KG1 (cell line): ENCODE measurements around the gene HTRA3.
"Not testable (repeated sequence)": the region's sequence is repeated elsewhere in the genome, so short reads cannot be mapped to it uniquely, and the experiment has no call there.

ENCODE experiments used
- DNase-seq: peaks from one replicate; lab custom pipeline; 2025; lab: John Stamatoyannopoulos, UW

Gene HTRA3

GRCh38 chr4:8325291-8325973 is 55.9 kb downstream of the HTRA3 start:
- no peak for DNase-seq

- DNase-seq, result no peak
Measured at GRCh38 chr4:8326206-8326605, 56.7 kb downstream of the HTRA3 start.

DNA sequence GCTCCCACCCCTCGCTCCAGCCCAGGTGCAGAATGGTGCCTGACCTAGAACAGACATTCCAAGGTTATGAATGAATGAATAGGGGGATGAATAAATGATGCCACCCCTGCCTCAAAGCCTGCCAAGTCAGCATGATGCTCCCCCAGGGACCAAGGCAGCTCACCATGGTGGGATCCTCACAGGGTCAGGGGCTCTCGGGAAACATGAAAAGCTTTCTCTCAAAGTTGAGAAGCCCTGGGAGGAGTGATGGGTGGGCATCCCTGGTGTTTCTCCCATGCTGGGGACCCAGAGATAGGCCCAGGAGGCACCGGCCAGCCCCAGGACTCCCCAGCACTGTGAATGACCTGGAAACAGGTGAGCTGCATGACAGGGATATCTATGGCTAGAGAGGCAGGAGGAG is 58.9 kb downstream of the HTRA3 start:
- no peak for DNase-seq

DNA sequence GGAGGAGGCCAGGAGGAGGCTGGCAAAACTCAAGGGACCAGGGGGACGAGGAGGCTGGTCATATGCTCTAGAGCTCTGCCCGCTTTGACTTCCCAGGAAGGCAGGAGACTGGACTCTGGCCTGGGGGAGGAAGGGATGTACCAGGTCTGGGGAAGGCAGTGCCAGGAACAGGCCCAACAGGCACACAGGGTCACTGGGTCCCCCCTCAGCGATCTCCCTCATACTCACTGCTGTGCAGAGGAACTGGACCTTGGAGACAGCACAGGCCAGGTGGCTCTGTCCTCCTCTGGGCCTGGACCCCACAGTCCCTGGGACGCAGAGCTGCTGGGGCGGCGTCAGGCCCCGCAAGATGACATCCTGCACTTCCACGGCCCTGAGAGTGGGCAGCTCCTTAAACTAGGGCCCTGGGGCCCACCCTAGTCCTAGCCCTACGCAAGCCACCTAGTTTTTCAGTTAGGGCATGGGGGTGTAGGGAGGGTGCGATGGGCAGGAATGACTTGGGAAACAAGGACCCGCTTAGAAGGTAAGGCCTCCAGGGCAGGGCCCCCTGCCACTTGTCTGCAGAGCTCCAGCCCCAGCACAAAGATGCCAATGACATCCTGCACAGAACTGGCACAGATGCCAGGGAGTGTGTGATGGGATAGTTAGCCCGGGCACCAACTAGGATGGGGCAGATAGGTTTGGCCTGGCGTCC is 59.5 kb downstream of the HTRA3 start:
- no peak for DNase-seq

- DNase-seq, result no peak
Measured at GRCh38 chr4:8329560-8329858, 60.0 kb downstream of the HTRA3 start.

- DNase-seq, result no peak
Measured at GRCh38 chr4:8329859-8330761, 60.6 kb downstream of the HTRA3 start.

DNA sequence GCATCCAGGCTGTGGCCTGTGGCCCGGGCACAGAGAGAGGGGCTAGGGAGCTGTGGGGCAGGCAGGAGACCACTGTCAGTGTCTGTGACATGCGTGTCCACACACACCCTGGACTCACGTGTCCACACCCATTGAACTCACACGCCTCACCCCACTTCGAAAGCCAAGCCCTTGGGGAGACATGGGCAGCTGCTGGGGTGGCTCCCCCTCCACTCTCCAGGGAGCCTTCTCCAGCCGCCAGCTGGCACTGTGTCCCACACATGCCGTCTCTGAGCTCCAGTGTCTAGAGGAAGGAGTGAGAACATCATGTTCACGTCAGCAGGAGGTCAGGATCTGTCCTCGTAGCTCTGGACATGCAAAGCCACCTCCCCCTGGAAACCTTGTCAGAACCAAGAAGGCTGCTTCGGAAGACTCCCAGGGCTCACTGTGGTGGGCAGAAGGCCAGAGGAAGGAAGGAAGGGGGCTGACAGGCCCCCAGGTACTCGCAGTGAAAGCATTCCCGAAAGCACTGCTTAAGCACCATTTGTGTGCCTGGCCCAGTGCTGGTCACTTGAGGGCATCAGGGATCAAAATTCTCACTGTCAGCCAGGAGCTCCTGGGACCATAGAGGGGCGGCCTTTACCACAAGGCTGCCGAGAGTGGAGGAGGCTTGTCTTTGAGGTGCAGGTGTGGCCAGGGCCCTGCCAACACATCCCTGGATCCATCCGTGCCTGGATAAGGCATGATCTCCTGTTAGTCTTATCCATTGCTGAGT is 61.4 kb downstream of the HTRA3 start:
- DNase-seq, result no peak

DNA sequence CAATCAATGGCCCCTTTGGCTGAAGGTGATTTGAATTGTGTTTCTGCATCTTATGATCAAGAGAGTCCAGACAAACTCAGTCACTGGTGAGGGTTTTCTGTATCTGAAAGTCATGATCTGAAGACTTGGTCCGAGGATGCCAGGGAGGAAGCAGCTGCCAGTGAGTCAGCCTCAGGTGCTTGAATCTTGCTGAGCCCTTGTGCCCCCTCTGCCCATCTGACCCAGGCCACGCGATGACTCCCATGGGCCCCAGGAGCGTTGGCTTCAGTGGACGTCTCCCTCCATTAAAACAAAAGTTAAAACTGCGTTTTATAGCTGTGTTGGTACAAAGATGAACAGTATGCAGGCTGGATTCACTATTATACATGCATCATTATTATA is 62.0 kb downstream of the HTRA3 start:
- DNase-seq, result no peak

DNA sequence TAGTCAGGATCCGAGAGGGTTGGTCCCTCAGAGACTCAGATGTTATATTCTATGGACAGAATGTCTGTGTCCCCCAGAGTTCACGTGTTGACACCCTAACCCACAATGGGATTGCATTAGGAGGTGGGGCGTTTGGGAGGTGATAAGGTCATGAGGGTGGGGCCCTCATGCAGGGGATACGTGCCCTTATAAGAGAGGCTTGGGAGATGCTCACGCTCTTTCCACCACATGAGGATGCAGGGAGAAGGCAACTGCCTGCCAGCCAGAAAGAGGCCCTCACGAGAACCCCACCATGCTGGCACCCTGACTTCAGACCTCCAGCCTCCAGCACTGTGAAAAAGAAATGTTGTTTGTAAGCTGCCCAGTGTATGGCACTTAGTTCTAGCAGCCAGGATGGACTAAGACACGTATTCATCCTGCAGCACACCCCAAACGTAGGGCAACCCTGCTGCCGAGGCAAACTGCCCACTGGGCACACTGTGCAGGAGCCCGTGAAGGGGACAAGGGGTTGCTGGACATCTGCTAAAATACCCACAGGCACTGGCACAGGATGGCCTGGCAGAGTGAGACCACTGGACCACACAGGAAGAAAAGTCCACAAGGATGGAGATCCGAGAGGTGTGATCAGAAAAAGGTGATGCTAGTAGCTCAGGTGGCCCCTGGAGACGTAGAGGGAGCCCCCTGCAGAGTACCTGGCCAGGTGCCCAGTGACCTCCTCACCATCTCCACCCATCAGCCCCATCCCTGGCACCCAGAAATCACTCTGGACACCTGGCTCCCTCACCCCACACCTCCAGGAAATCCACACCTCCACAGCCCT is 62.7 kb downstream of the HTRA3 start:
- DNase-seq, result no peak

DNA sequence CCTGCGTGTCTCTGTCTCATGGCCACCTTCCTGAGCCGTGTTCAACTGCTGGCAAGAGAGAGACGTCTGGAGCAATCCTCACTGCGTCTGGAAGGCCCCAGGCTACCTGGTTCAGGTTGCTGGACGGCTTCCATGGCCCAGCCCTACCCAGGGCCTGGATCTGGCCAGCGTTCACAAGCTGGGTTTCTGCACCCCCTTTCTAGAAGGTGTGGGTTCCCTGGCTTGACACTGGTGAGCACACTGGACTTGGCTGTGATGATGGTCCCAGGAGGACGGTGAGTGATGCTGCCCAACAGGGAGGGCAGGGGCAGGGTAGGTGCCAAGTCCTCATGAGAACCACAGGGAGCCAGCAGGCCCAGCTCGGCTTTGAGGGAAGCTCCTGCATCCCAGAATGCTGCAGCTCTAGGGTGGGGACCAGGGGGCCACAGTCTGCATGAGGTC is 63.4 kb downstream of the HTRA3 start:
- DNase-seq, result no peak

DNA sequence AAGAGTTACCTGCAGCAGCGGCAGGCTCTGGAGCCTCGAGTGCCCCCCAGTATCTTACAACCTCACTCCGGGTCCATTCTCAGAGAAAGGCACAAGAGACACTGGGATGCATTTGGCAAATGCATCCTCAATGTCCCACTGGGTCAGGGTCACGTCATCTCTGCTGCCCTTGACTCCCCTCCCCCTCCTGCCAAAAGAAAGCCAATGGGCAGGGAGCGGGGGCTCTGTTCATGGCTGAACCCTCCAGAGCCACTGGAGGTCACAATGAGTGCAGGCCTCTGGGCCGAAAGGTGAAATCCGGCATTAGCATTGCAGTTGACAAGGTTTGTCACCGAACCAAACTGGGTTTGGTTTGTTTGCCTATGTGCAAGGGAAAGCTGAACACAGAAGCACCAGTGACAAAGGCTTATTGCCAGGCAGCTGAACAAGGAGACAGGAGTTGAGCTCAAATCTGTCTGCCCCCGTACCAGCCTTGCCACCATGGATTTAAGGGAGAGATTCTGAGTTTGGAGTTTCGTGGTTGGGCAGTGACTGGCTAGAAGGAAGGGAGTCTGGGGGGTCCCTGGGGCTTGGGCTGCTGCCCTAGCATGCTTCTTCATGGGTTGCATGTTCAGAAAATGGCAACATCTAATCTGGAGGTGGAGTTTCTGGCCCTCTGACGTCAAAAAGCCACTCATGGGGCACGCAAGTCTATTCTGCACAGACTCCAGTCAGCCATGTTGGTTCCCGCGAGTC is 64.3 kb downstream of the HTRA3 start:
- DNase-seq, result no peak

DNA sequence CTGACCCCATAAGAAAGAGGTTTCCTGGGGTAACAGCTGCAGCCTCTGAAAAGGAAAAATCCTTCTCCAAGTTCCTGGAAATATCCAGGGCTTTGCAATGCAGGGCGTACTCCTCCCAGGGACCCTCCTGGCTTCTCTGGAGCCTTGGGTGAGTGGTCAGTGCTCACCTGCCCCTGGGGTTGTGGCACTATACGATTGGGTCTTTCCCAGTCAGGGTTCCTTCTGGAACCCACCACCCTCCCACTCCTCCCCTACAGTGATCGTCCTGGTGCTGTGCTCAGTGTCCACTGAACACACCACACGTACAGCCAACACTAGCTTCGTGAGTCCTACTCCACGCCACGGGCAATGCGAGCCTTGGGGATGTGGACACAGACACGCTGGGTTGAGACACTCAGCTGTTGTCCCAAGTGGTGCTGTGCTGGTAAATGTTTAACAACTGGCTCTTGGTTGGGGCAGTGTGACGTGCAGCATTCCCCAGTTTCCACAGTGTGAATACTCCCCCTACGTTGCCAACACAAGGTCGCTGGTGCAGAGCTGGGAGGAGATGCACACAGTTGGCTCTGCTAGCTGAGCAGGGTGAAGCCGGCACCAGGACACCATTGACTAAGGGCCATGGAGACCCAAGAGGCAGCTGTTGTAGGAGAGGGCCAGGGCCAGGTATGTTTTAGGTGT is 65.4 kb downstream of the HTRA3 start:
- no peak for DNase-seq

GRCh38 chr4:8335848-8336247 is 66.3 kb downstream of the HTRA3 start:
- DNase-seq, result no peak

- no peak for DNase-seq
Measured at GRCh38 chr4:8336412-8337075, 67.0 kb downstream of the HTRA3 start.

DNA sequence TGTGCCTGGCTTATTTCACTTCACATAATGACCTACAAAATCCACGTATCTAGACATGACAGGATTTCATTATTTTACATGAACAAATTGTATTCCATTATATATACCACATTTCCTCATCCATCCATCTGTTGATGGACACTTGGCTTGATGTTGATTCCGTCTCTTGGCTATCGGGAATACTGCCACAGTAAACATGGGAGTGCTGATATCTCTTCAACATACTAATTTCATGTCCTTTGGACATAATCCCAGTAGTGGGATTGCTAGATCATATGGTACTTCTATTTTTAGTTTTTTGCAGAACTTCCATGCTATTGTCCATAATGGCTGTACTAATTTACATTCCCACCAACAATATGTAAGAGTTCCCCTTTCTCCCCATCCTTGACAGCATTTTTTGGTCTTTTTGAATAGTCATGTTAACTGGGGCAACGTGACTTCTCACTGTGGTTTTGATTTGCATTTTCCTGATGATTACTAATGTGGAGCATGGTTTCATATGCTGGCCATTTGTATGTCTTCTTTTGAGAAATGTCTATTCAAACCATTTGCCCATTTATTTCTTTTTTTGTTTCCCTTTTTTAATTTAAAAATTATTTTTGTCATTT is 68.9 kb downstream of the HTRA3 start:
- DNase-seq, result no peak

GRCh38 chr4:8340781-8341241 is 71.3 kb downstream of the HTRA3 start:
- no peak for DNase-seq

GRCh38 chr4:8341281-8341680 is 71.7 kb downstream of the HTRA3 start:
- not testable (repeated sequence) for DNase-seq

GRCh38 chr4:8341691-8342090 is 72.1 kb downstream of the HTRA3 start:
- no peak for DNase-seq

GRCh38 chr4:8342651-8343261 is 73.2 kb downstream of the HTRA3 start:
- no peak for DNase-seq
